HG02840 (cell line): ENCODE results near the gene RANGRF.

Experiments
- ATAC-seq: cut with Tn5 transposase; IDR thresholded peaks from one replicate; pipeline ENCODE4 v1.9.1; 2021; ENCODE audit warnings: mild to moderate bottlenecking, moderate library complexity, moderate number of reproducible peaks; ENCODE audit not compliant: unreplicated experiment, low FRiP score

RANGRF gene

DNA sequence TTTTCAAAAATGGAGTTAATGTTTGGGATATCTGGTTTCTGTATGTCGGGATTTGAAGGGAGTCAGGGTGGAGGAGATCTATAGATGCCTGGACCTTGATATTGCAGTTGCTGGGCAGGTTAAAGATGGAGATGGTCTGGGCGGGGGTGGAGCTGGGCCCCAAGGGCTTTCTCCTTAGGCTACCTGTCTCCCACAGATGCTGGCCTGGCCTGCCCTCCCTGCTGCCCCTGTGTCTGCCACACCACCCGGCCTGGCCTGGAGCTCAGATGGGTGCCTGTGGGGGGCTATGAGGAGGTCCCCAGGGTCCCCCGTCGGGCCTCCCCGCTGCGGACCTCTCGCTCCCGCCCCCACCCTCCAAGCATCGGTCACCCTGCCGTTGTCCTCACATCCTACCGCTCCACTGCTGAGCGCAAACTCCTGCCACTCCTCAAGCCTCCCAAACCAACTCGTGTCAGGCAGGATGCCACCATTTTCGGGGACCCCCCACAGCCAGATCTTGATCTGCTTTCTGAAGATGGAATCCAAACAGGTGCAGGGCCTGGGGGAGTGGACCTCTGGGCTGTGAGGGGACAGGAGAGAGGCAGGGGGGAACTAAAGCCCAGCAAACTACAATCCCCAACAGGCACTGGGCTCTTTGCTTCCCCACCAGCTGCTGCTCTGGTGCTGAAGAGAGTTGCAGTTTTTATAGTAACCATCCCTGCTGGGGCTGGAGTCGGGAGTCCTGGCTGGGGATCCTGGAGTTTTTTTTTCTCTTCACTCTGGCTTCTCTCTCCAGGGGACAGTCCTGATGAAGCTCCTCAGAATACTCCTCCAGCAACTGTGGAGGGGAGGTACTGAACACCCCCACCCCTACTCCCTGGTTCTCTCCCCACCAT, 24.5 kb downstream of the RANGRF start:
- ATAC-seq = no peak

DNA sequence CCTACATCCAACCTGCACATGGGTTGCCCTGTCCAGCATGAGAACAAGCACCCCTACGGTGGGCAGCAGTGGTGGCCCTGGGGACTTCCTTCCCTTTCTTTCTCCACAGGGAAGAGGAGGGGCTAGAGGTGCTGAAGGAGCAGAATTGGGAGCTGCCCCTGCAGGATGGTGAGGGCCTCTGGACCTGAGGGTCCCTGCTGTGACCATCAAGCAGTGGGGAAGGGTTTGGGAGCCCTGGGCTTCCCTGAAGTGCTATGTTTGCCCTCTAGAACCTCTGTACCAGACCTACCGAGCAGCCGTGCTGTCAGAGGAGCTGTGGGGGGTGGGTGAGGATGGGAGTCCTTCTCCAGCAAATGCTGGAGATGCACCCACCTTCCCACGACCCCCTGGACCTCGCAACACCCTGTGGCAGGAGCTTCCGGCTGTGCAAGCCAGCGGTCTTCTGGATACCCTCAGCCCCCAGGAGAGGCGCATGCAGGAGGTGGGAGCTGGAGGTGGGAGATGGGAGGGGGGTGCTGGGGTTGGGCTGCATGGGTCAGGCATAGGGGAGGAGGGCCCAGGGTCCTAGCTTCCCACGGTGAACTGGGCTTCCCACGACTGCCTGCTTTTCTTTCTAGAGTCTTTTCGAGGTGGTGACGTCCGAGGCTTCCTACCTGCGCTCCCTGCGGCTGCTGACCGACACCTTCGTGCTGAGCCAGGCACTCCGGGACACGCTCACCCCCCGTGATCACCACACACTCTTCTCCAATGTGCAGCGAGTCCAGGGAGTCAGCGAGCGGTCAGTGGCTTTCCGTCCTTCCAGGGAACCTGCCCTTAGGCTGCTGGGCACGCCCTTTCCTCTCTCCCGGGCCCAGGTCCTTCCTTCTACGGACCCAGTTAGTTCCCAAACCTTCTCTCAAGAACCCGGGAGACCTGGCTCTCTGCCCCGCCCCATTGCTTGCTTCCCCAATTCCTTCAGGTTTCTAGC, 26.6 kb downstream of the RANGRF start:
- no peak for ATAC-seq

GRCh38 chr17:8315764-8316217, 27.3 kb downstream of the RANGRF start:
- no peak for ATAC-seq

DNA sequence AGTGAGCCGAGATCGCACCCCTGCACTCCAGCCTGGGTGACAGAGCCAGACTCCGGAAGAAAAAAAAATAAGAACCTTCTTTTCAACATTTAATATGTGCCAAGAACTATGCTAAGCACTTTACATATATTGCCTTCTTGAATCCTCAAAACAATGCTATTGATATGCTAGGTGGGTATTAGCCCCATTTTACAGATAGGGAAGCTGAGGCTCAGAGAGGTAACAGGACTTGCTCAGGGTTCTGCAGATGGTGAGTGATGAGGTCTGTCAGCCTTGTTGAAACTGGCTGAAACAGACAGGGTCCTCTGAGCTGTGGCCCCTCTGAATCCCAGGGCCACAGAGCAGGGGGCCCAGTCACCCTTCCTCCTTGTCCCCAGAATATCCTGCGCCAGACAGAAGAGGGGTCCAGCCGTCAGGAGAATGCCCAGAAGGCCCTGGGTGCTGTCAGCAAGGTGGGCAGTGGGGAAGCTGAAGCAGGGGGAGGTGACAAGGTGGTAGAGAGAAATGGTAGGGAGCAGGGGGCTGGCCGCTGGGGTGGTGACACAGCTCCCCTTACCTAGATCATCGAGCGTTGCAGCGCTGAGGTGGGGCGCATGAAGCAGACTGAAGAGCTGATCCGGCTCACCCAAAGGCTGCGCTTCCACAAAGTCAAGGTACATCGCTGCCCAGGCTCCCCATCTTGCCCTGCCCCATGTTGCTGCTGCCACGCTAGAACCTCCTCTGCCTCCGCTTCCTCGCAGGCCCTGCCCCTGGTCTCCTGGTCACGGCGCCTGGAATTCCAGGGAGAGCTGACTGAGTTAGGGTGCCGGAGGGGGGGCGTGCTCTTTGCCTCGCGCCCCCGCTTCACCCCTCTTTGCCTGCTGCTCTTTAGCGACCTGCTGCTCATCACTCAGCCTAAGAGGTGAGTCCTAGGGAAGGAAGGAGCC, 29.8 kb downstream of the RANGRF start:
- ATAC-seq = no peak

GRCh38 chr17:8320262-8320661, 31.8 kb downstream of the RANGRF start:
- no peak for ATAC-seq

GRCh38 chr17:8320990-8321389, 32.5 kb downstream of the RANGRF start:
- no peak for ATAC-seq

GRCh38 chr17:8322061-8322460, 33.6 kb downstream of the RANGRF start:
- no peak for ATAC-seq

GRCh38 chr17:8324132-8324531, 35.7 kb downstream of the RANGRF start:
- ATAC-seq = no peak

- no peak for ATAC-seq
Observed at GRCh38 chr17:8324923-8325322, 36.5 kb downstream of the RANGRF start.

GRCh38 chr17:8326511-8327302, 38.2 kb downstream of the RANGRF start:
- no peak for ATAC-seq

GRCh38 chr17:8327303-8327649, 38.8 kb downstream of the RANGRF start:
- no peak for ATAC-seq

GRCh38 chr17:8332128-8332527, 43.7 kb downstream of the RANGRF start:
- ATAC-seq = no peak

DNA sequence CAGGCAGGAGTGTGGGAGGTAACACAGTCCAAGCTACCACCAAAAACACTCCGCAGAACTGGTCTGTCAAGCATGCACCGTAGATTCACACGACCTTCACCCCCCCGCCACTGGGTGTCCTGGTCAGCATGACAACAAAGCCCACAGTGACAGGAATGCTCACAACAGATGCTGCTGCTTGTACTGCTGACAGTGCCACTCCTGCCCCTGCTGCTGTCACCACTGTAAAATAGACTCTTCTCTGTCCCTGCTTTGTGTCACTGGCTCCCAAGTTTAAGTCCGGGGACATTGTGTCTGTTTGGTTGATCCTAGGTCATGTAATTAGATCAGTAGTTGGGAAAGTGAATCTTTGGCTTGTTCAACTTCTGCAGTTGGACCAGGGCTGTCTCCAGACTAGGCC, 44.2 kb downstream of the RANGRF start:
- no peak for ATAC-seq

DNA sequence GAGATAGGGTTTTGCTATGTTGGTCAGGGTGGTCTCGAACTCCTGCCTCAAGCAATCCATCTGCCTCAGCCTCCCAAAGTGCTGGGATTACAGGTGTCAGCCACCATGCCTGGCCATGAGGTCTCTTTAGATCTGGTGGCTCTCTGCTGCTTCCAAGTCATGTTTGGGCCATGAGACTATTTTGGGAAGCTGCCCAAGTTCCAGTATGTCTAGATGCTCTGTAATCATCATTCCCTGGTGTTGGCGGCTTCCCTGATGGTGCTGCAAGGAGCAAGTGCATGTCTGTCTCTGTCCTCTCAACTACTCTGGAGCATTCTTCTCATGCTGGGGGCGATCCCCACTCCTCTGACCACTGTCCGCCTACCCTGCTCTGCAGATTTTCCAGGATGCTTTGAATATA, 44.8 kb downstream of the RANGRF start:
- no peak for ATAC-seq

GRCh38 chr17:8337802-8338752, 49.6 kb downstream of the RANGRF start:
- no peak for ATAC-seq

DNA sequence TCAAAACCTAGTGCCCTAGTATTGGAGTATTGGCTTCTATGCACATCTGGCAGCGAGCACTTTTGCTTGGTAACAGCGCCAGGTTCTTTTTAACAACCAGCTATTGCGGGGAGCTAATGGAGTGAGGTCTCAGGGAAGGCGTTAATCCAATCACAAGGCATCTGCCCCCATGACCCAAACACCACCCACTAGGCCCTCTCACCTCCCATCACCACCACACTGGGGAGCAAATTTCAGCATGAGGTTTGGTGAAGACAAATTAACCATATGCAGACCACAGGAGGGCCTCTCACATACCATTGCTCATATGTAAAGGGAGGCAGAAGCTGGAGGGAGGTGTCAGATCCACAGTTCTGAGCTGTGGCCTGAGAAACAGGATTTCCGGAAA, 50.3 kb downstream of the RANGRF start:
- ATAC-seq = no peak

GRCh38 chr17:8339540-8339939, 51.1 kb downstream of the RANGRF start, which contains the start of gene ODF4:
Gene ODF4, plus strand, starts transcription at chr17:8339840. Its CDS starts 212 bp downstream, at chr17:8340052.
- ATAC-seq = no peak
